GM18498 (cell line): Measurements from ENCODE around the gene DHRSX.
"Not testable (repeated sequence)": the region's sequence is repeated elsewhere in the genome, so short reads cannot be mapped to it uniquely, and the experiment has no call there.

Experiments used
- ATAC-seq: cut with Tn5 transposase; IDR thresholded peaks from one replicate; pipeline ENCODE4 v1.9.1; 2021; ENCODE audit warnings: mild to moderate bottlenecking, moderate library complexity; ENCODE audit not compliant: unreplicated experiment

DHRSX gene

GRCh38 chrX:2430265-2430825 is 70.4 kb downstream of the DHRSX start:
- ATAC-seq, result no peak

- ATAC-seq, result no peak
Observed at GRCh38 chrX:2427737-2428136, 73.0 kb downstream of the DHRSX start.

GRCh38 chrX:2427147-2427546 is 73.6 kb downstream of the DHRSX start:
- no peak for ATAC-seq

GRCh38 chrX:2426289-2426882 is 74.4 kb downstream of the DHRSX start:
- ATAC-seq, result no peak

GRCh38 chrX:2425286-2426071 is 75.3 kb downstream of the DHRSX start:
- no peak for ATAC-seq

GRCh38 chrX:2424317-2424716 is 76.5 kb downstream of the DHRSX start:
- ATAC-seq, result no peak

- no peak for ATAC-seq
Observed at GRCh38 chrX:2423899-2424298, 76.9 kb downstream of the DHRSX start.

GRCh38 chrX:2423282-2423681 is 77.5 kb downstream of the DHRSX start:
- ATAC-seq, result no peak

- not testable (repeated sequence) for ATAC-seq
Observed at GRCh38 chrX:2419418-2419817, 81.4 kb downstream of the DHRSX start.

- ATAC-seq, result no peak
Observed at GRCh38 chrX:2418000-2418399, 82.8 kb downstream of the DHRSX start.

- no peak for ATAC-seq
Observed at GRCh38 chrX:2416851-2417604, 83.7 kb downstream of the DHRSX start.

GRCh38 chrX:2414384-2414783 is 86.4 kb downstream of the DHRSX start:
- ATAC-seq, result no peak

GRCh38 chrX:2413969-2414368 is 86.8 kb downstream of the DHRSX start:
- ATAC-seq, result no peak

GRCh38 chrX:2412131-2412530 is 88.6 kb downstream of the DHRSX start:
- ATAC-seq, result no peak

- no peak for ATAC-seq
Observed at GRCh38 chrX:2410279-2411020, 90.3 kb downstream of the DHRSX start.

- ATAC-seq, result no peak
Observed at GRCh38 chrX:2409796-2410195, 91.0 kb downstream of the DHRSX start.

- no peak for ATAC-seq
Observed at GRCh38 chrX:2408856-2409255, 91.9 kb downstream of the DHRSX start.

- no peak for ATAC-seq
Observed at GRCh38 chrX:2406891-2407518, 93.8 kb downstream of the DHRSX start.

GRCh38 chrX:2404776-2405175 is 96.0 kb downstream of the DHRSX start:
- ATAC-seq, result no peak

- ATAC-seq, result no peak
Observed at GRCh38 chrX:2402361-2402690, 98.5 kb downstream of the DHRSX start.
